Activated CD8-positive, alpha-beta T cell treated with anti-CD3 and anti-CD28 coated beads, Interleukin-2, amount 10 ng/mL, durations not matched to agents 7 days and 5 days (primary cell): Measurements from ENCODE around the gene CPT1A. TPM values are rescaled to one million over a fixed set of nuclear protein-coding genes. Genes with fewer than 3 reads are reported as not detected.
A peak's percentile ranks its signal among the peaks of the same experiment; 100 is the strongest.

Experiments
- ATAC-seq: fragments of 150-1000 bp; cut with Tn5 transposase; one replicate; pipeline ENCODE4 v1.10.0; 2021; ENCODE audit warnings: moderate library complexity
- CTCF ChIA-PET: fragments of 350-600 bp; sonication (Branson Sonifier 250); formaldehyde crosslinking; loops from one replicate; lab custom pipeline; 2021; ENCODE audit warnings: antibody characterized with exemption; lab: Charles Lee
- POLR2A ChIA-PET: fragments of 350-600 bp; sonication (Branson Sonifier 250); formaldehyde crosslinking; loops from one replicate; lab custom pipeline; 2021; ENCODE audit warnings: antibody characterized with exemption; lab: Charles Lee
- DNase-seq: peaks from one replicate; pipeline ENCODE4 v3.0.0-alpha.2; 2020
- H3K27ac Mint-ChIP-seq: one replicate; pipeline ENCODE4 v1.8.0; 2021; ENCODE audit warnings: mild to moderate bottlenecking, mixed read lengths
- H3K27me3 Mint-ChIP-seq: one replicate; pipeline ENCODE4 v1.8.0; 2021; ENCODE audit warnings: low read depth, mixed read lengths
- H3K36me3 Mint-ChIP-seq: one replicate; pipeline ENCODE4 v1.8.0; 2021; ENCODE audit warnings: low read depth, mixed read lengths
- H3K4me1 Mint-ChIP-seq: one replicate; pipeline ENCODE4 v1.8.0; 2021; ENCODE audit warnings: low read depth, mixed read lengths
- H3K4me3 Mint-ChIP-seq: one replicate; pipeline ENCODE4 v1.8.0; 2021; ENCODE audit warnings: mild to moderate bottlenecking, mixed read lengths
- H3K9me3 Mint-ChIP-seq: one replicate; pipeline ENCODE4 v1.8.0; 2022; ENCODE audit warnings: mixed read lengths; ENCODE audit not compliant: insufficient read depth
- total RNA-seq, 2 experiments: library from RNA; stranded (reverse); gene quantifications; one replicate each; pipeline ENCODE4 v1.2.3, GENCODE V29; 2021

The CPT1A gene
- total RNA-seq, 2 experiments from 2014 or later: 63.2 to 69.1 TPM

- Mint-ChIP-seq H3K9me3 (no peaks in the 10 kb centered on the region), H3K4me1 (no peaks in the 10 kb centered on the region), H3K36me3 (peaks cover 26% of the 10 kb centered on the region), H3K27ac (no peak overlapping the region), H3K27me3 (no peaks in the 10 kb centered on the region), H3K4me3 (no peak overlapping the region)
- ATAC-seq (no peak), DNase-seq (no peak)
- POLR2A ChIA-PET: no interaction called here
- CTCF ChIA-PET: no interaction called here
Measured at GRCh38 chr11:68810164-68810563, 31.6 kb downstream of the CPT1A start.

GRCh38 chr11:68809506-68809905 is 32.2 kb downstream of the CPT1A start:
- ATAC-seq (no peak), DNase-seq (no peak)
- Mint-ChIP-seq H3K4me3 (no peak overlapping the region), H3K4me1 (no peaks in the 10 kb centered on the region), H3K27me3 (no peaks in the 10 kb centered on the region), H3K27ac (no peak overlapping the region), H3K36me3 (peaks cover 26% of the 10 kb centered on the region), H3K9me3 (no peaks in the 10 kb centered on the region)
- ChIA-PET POLR2A (no interaction called here), CTCF (interaction anchor here (2.0 kb wide), 1 partner anchor 11 kb away, joined by 10 read pairs; no protein-coding TSS in a partner anchor)

DNA sequence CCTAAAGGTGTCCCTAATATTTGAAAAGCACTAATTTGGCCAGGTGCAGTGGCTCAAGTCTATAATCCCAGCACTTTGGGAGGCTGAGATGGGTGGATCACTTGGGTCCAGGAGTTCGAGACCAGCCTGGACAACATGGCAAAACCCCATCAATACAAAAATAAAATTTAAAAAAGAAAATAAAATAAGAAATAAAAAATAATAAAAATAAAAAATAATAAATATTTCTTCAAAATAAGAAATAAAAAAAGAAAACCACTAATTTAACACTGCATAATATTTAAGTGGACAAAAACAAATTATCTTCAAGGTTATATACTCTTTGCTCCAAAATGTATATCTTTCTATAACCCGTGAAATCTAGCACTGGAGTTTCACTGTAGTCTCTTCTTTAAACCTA is 32.9 kb downstream of the CPT1A start:
- ATAC-seq (no peak), DNase-seq (no peak)
- H3K4me1 Mint-ChIP-seq: no peaks in the 10 kb centered on the region
- H3K36me3 Mint-ChIP-seq: peaks cover 26% of the 10 kb centered on the region
- no peak overlapping the region for H3K27ac Mint-ChIP-seq
- H3K4me3 Mint-ChIP-seq: no peak overlapping the region
- H3K27me3 Mint-ChIP-seq: no peaks in the 10 kb centered on the region
- ChIA-PET POLR2A (no interaction called here), CTCF (interaction anchor here (2.0 kb wide), 1 partner anchor 10 kb away, joined by 10 read pairs; no protein-coding TSS in a partner anchor)
- no peaks in the 10 kb centered on the region for H3K9me3 Mint-ChIP-seq

DNA sequence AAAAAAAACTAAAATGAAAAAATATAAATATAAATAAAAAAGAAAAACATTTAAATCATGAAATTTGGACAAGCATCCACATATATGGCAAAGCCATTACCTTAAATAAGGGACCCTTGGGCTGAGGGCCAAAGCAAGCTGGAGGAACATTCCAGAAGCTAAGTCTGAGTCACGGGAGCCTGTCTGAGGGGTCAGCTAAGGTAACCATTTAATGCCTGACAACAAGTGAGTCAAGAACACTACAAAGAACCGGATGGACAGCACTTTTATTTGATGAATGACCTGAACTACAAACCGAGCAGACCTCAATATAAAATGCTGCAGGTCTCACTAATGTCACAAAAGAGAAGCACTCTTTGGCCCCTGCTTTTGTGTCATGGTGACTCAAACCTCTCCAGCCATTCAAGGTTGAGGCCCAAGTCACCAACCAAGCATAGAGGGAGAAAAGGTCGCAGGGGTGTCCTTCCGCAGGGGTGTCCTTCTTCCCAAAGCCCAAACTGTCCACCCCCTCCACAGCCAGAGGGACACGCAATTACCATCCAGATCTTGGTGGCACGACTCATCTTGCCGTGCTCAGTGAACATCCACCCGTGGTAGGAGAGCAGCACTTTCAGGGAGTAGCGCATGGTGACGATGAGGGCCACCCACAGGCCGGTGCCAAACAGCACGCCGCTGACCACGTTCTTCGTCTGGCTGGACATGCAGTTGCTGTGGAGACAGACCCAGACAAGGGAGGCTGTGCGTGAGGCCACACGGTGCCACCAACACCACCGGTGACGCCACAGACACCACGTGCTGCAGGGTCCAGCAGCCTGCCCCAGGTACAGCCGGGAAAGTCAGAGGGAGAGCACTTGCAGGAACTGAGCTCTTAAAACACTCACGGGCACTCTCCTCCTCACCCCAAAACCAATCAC is 34.5 kb downstream of the CPT1A start:
- ChIA-PET CTCF (interaction anchor here (2.0 kb wide), 1 partner anchor 9 kb away, joined by 10 read pairs; no protein-coding TSS in a partner anchor), POLR2A (no interaction called here)
- no peaks in the 10 kb centered on the region for H3K9me3 Mint-ChIP-seq
- no peak overlapping the region for H3K4me3 Mint-ChIP-seq
- H3K36me3 Mint-ChIP-seq: peaks cover 21% of the 10 kb centered on the region
- no peaks in the 10 kb centered on the region for H3K4me1 Mint-ChIP-seq
- ATAC-seq: no peak
- H3K27me3 Mint-ChIP-seq: no peaks in the 10 kb centered on the region
- no peak overlapping the region for H3K27ac Mint-ChIP-seq
- DNase-seq: no peak

- H3K4me1 Mint-ChIP-seq: no peaks in the 10 kb centered on the region
- CTCF ChIA-PET: no interaction called here
- DNase-seq (no peak), ATAC-seq (no peak)
- H3K27ac Mint-ChIP-seq: no peak overlapping the region
- no peak overlapping the region for H3K4me3 Mint-ChIP-seq
- no peaks in the 10 kb centered on the region for H3K27me3 Mint-ChIP-seq
- POLR2A ChIA-PET: no interaction called here
- peaks cover 28% of the 10 kb centered on the region for H3K36me3 Mint-ChIP-seq
- H3K9me3 Mint-ChIP-seq: no peaks in the 10 kb centered on the region
Measured at GRCh38 chr11:68804786-68805185, 36.9 kb downstream of the CPT1A start.

GRCh38 chr11:68803766-68804165 is 38.0 kb downstream of the CPT1A start:
- H3K36me3 Mint-ChIP-seq: peaks cover 34% of the 10 kb centered on the region
- H3K27me3 Mint-ChIP-seq: no peaks in the 10 kb centered on the region
- H3K4me3 Mint-ChIP-seq: no peak overlapping the region
- H3K27ac Mint-ChIP-seq: no peak overlapping the region
- no peaks in the 10 kb centered on the region for H3K4me1 Mint-ChIP-seq
- ATAC-seq (no peak), DNase-seq (no peak)
- H3K9me3 Mint-ChIP-seq: no peaks in the 10 kb centered on the region
- POLR2A ChIA-PET: no interaction called here
- CTCF ChIA-PET: no interaction called here

- Mint-ChIP-seq H3K36me3 (peaks cover 47% of the 10 kb centered on the region), H3K27ac (no peak overlapping the region), H3K27me3 (no peaks in the 10 kb centered on the region), H3K9me3 (no peaks in the 10 kb centered on the region), H3K4me1 (no peaks in the 10 kb centered on the region), H3K4me3 (no peak overlapping the region)
- ChIA-PET CTCF (interaction anchor here (0.7 to 1.9 kb wide), 10 partner anchors 10 to 214 kb away, joined by 3 to 10 read pairs (median 3); no protein-coding TSS in a partner anchor), POLR2A (no interaction called here)
- ATAC-seq (no peak), DNase-seq (peak; percentile 47)
Measured at GRCh38 chr11:68798221-68798813, 43.4 kb downstream of the CPT1A start.

DNA sequence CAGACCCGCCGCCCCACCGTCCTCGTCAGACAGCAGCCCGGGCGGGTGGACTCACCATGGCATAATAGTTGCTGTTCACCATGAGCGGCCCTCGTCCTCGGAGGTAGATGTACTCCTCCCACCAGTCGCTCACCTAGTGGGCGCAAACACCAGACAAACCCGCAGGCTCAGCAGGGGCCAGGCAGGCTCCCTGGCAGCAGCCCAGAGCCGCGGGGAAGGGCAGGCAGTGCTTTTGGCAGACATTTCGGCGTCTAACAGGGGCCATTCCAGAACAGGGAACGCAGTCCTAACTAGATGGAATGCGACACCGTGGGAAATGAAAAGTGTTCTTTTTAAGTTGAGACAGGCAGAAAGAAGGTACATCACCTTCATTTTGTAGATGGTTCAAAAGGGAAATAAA is 44.9 kb downstream of the CPT1A start:
- Mint-ChIP-seq H3K4me1 (no peaks in the 10 kb centered on the region), H3K9me3 (no peaks in the 10 kb centered on the region), H3K36me3 (peaks cover 50% of the 10 kb centered on the region), H3K27me3 (no peaks in the 10 kb centered on the region), H3K4me3 (no peak overlapping the region), H3K27ac (no peak overlapping the region)
- ATAC-seq: no peak
- ChIA-PET POLR2A (no interaction called here), CTCF (interaction anchor here (1.0 to 1.2 kb wide), 2 partner anchors 19 to 58 kb away, joined by 3 read pairs; no protein-coding TSS in a partner anchor)
- no peak for DNase-seq

DNA sequence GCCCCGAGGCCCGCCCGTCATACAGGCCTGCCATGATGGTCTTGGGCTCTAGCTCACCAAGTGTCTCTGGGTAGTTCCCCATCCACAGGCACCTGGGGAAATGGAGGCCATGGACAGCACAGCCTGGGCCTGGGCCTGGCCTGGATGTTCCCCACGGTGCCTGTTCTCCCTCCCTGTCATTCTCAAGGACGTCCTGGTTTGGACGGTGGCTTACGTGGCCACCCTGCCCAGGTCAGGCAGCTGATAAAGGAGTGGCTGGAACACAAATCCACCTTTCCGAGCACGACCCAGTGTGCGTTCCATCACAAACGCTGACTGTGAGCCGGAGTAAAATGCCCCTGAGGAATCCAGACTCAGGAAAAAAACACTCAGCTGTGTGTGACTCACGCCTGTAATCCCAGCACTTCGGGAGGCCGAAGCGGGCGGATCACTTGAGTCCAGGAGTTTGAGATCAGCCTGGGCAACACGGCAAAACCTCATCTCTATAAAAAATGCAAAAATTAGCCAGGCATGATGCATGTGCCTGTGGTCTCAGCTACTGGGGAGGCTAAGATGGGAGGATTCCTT is 49.2 kb downstream of the CPT1A start:
- Mint-ChIP-seq H3K36me3 (peaks cover 39% of the 10 kb centered on the region), H3K4me1 (no peaks in the 10 kb centered on the region), H3K27ac (no peak overlapping the region), H3K9me3 (no peaks in the 10 kb centered on the region), H3K4me3 (no peak overlapping the region), H3K27me3 (no peaks in the 10 kb centered on the region)
- DNase-seq (no peak), ATAC-seq (no peak)
- POLR2A ChIA-PET: no interaction called here
- CTCF ChIA-PET: no interaction called here

DNA sequence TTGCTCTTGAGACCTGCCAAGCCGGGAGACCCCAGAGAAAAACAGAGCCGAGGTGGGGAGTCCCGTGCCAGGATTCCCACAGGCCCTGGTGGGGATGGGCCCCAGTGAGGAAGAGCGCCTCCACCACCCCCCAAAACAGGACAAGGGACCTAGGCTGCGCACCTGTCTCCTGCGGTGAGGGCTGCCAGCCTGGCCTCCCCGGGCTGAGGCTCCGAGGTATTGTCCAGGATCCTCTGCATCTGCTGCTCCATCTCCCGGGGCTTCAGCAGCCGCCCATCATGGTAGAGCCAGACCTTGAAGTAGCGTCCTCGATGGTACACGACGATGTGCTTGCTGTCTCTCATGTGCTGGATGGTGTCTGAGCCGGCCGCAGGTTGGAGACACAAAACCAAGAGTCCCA is 57.1 kb downstream of the CPT1A start:
- no peaks in the 10 kb centered on the region for H3K4me1 Mint-ChIP-seq
- no peak overlapping the region for H3K4me3 Mint-ChIP-seq
- ATAC-seq: no peak
- H3K9me3 Mint-ChIP-seq: no peaks in the 10 kb centered on the region
- no peaks in the 10 kb centered on the region for H3K27me3 Mint-ChIP-seq
- CTCF ChIA-PET: no interaction called here
- DNase-seq: no peak
- H3K36me3 Mint-ChIP-seq: peaks cover 30% of the 10 kb centered on the region
- POLR2A ChIA-PET: no interaction called here
- H3K27ac Mint-ChIP-seq: no peak overlapping the region

GRCh38 chr11:68783216-68783821 is 58.4 kb downstream of the CPT1A start:
- Mint-ChIP-seq H3K27me3 (no peaks in the 10 kb centered on the region), H3K27ac (no peak overlapping the region), H3K9me3 (no peaks in the 10 kb centered on the region), H3K4me1 (no peaks in the 10 kb centered on the region), H3K36me3 (peaks cover 37% of the 10 kb centered on the region), H3K4me3 (no peak overlapping the region)
- POLR2A ChIA-PET: no interaction called here
- ATAC-seq: no peak
- CTCF ChIA-PET: no interaction called here
- no peak for DNase-seq
